Activated CD8-positive, alpha-beta T cell treated with anti-CD3 and anti-CD28 coated beads, Interleukin-2, amount 10 ng/mL, durations not matched to agents 7 days and 5 days (primary cell): ENCODE results near the gene RAI14. TPM values are rescaled to one million over a fixed set of nuclear protein-coding genes. Genes with fewer than 3 reads are reported as not detected.

Experiments used
- ATAC-seq: fragments of 150-1000 bp; cut with Tn5 transposase; one replicate; pipeline ENCODE4 v1.10.0; 2021; ENCODE audit warnings: moderate library complexity
- CTCF ChIA-PET: fragments of 350-600 bp; sonication (Branson Sonifier 250); formaldehyde crosslinking; loops from one replicate; lab custom pipeline; 2021; ENCODE audit warnings: antibody characterized with exemption; lab: Charles Lee
- POLR2A ChIA-PET: fragments of 350-600 bp; sonication (Branson Sonifier 250); formaldehyde crosslinking; loops from one replicate; lab custom pipeline; 2021; ENCODE audit warnings: antibody characterized with exemption; lab: Charles Lee
- DNase-seq: peaks from one replicate; pipeline ENCODE4 v3.0.0-alpha.2; 2020
- H3K27ac Mint-ChIP-seq: one replicate; pipeline ENCODE4 v1.8.0; 2021; ENCODE audit warnings: mild to moderate bottlenecking, mixed read lengths
- H3K27me3 Mint-ChIP-seq: one replicate; pipeline ENCODE4 v1.8.0; 2021; ENCODE audit warnings: low read depth, mixed read lengths
- H3K36me3 Mint-ChIP-seq: one replicate; pipeline ENCODE4 v1.8.0; 2021; ENCODE audit warnings: low read depth, mixed read lengths
- H3K4me1 Mint-ChIP-seq: one replicate; pipeline ENCODE4 v1.8.0; 2021; ENCODE audit warnings: low read depth, mixed read lengths
- H3K4me3 Mint-ChIP-seq: one replicate; pipeline ENCODE4 v1.8.0; 2021; ENCODE audit warnings: mild to moderate bottlenecking, mixed read lengths
- H3K9me3 Mint-ChIP-seq: one replicate; pipeline ENCODE4 v1.8.0; 2022; ENCODE audit warnings: mixed read lengths; ENCODE audit not compliant: insufficient read depth
- total RNA-seq, 2 experiments: library from RNA; stranded (reverse); gene quantifications; one replicate each; pipeline ENCODE4 v1.2.3, GENCODE V29; 2021

Gene RAI14
- total RNA-seq, 2 experiments from 2014 or later: not detected

- ChIA-PET POLR2A (no interaction called here), CTCF (no interaction called here)
- Mint-ChIP-seq H3K4me3 (no peak overlapping the region), H3K9me3 (no peaks in the 10 kb centered on the region), H3K27ac (no peak overlapping the region), H3K4me1 (no peaks in the 10 kb centered on the region), H3K27me3 (no peaks in the 10 kb centered on the region), H3K36me3 (no peaks in the 10 kb centered on the region)
- DNase-seq (no peak), ATAC-seq (no peak)
Measured at GRCh38 chr5:34867660-34868059, 211.5 kb downstream of the RAI14 start.

DNA sequence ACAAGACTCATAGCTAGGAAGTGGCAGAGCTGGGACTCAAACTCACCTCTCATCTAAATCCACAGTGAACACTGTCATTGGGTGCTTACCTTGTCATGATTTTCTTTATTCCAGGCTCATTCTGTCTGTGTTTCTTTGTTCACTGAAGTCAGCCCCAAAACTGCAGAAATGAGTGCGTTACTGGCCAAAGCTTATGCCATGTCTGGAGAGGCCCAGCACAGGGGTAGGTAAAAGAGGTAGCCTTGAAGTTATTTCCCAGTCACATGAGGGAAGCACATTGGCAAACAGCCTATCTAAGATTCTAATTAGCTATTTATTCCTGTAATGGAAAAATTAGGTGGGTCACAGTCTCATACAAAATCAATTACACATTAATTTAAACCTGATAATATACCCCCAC is 212.7 kb downstream of the RAI14 start:
- Mint-ChIP-seq H3K27me3 (peaks cover 3% of the 10 kb centered on the region), H3K4me1 (no peaks in the 10 kb centered on the region), H3K36me3 (no peaks in the 10 kb centered on the region), H3K27ac (no peak overlapping the region), H3K4me3 (no peak overlapping the region), H3K9me3 (no peaks in the 10 kb centered on the region)
- DNase-seq: no peak
- ChIA-PET POLR2A (no interaction called here), CTCF (no interaction called here)
- no peak for ATAC-seq

DNA sequence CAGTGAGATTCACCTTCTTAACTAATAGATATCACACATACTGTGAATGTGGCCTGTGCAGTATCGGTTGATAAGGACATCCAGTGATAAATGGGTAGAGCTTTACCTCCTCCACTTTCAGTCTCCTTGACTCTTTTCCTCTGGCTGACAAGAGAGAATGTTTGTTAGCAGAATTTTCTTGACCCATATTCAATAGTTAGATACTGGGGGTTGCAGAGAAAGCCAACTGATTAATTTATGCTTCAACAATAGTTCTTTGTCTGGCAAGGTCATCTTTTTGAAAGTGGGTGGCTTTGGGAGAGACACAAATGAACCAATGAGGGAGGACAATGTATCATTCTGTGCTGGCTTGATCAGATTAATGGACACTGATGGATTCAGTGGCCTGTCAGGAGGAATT is 213.1 kb downstream of the RAI14 start:
- Mint-ChIP-seq H3K27ac (no peak overlapping the region), H3K4me1 (no peaks in the 10 kb centered on the region), H3K9me3 (no peaks in the 10 kb centered on the region), H3K4me3 (no peak overlapping the region), H3K27me3 (peaks cover 6% of the 10 kb centered on the region), H3K36me3 (no peaks in the 10 kb centered on the region)
- ATAC-seq: no peak
- ChIA-PET POLR2A (no interaction called here), CTCF (no interaction called here)
- no peak for DNase-seq

- Mint-ChIP-seq H3K27ac (no peak overlapping the region), H3K27me3 (peaks cover 6% of the 10 kb centered on the region), H3K4me3 (no peak overlapping the region), H3K9me3 (no peaks in the 10 kb centered on the region), H3K4me1 (no peaks in the 10 kb centered on the region), H3K36me3 (no peaks in the 10 kb centered on the region)
- CTCF ChIA-PET: no interaction called here
- ATAC-seq (no peak), DNase-seq (no peak)
- POLR2A ChIA-PET: no interaction called here
Measured at GRCh38 chr5:34870382-34870781, 214.3 kb downstream of the RAI14 start.

GRCh38 chr5:34876275-34876674 is 220.1 kb downstream of the RAI14 start:
- no peak for ATAC-seq
- no peaks in the 10 kb centered on the region for H3K9me3 Mint-ChIP-seq

DNA sequence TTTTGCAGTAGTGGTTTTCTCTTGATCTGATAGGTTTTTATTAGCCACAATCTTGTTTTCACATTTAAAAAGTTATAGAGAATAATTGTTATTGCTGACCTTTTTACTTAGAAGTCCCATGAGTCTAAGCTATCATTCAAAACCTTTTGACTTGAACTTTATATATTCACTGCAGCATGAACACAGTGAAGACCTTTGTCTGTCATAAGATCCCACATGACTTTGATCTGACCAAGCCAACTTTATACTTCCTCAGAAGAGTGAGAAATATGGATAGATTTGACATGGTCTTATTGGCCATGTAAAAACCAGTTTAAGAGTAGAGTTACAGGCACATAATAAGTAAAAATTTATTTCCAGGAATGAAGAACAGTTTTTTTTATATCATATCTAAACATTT is 225.1 kb downstream of the RAI14 start:
- ATAC-seq (no peak), DNase-seq (no peak)
- ChIA-PET POLR2A (interaction anchor here (0.7 kb wide), 1 partner anchor 243 kb away, joined by 3 read pairs; no protein-coding TSS in a partner anchor), CTCF (no interaction called here)
- Mint-ChIP-seq H3K4me1 (no peaks in the 10 kb centered on the region), H3K27ac (no peak overlapping the region), H3K9me3 (no peaks in the 10 kb centered on the region), H3K36me3 (no peaks in the 10 kb centered on the region), H3K27me3 (peaks cover 10% of the 10 kb centered on the region), H3K4me3 (no peak overlapping the region)

More at GRCh38 chr5:34876275-34876674, 220.1 kb downstream of the RAI14 start:
- no peak for DNase-seq
- POLR2A ChIA-PET: no interaction called here
- Mint-ChIP-seq H3K4me1 (no peaks in the 10 kb centered on the region), H3K36me3 (no peaks in the 10 kb centered on the region), H3K27me3 (peaks cover 11% of the 10 kb centered on the region), H3K4me3 (no peak overlapping the region), H3K27ac (no peak overlapping the region)
- CTCF ChIA-PET: no interaction called here

Other genes with a start within 250 kb of the RAI14 start
- not detected for gene TTC23L, start 182.8 kb downstream of the RAI14 start, total RNA-seq